Esophagus squamous epithelium (tissue), 5 donors: ENCODE results near the gene PTPRN2. TPM values are rescaled to one million over a fixed set of nuclear protein-coding genes. Genes with fewer than 3 reads are reported as not detected.

Experiments used
- DNase-seq: peaks from one replicate; lab custom pipeline; 2025; lab: John Stamatoyannopoulos, UW
- H3K27ac ChIP-seq, 4 donors: fragments of 200-600 bp; sonication (generic); one replicate each; pipeline ENCODE4 v1.5.1; 2016 to 2019; ENCODE audit warnings: mild to moderate bottlenecking in 1 of 4
- H3K27me3 ChIP-seq, 4 donors: fragments of 200-600 bp; sonication (generic); 1 replicate in 3 of 4; 2 replicates in 1 of 4; pipeline versions ENCODE4 v1.5.1 to v1.6.0; 2017 to 2021; ENCODE audit warnings: antibody characterized with exemption in 1 of 4
- H3K36me3 ChIP-seq, 3 donors: fragments of 200-600 bp; sonication (generic); one replicate each; pipeline ENCODE4 v1.5.1; 2016 to 2019
- H3K4me1 ChIP-seq, 3 donors: fragments of 200-600 bp; sonication (generic); one replicate each; pipeline ENCODE4 v1.5.1; 2017 to 2019
- H3K4me3 ChIP-seq, 4 donors: fragments of 200-600 bp; sonication (generic); 1 replicate in 3 of 4; 2 replicates in 1 of 4; pipeline ENCODE4 v1.5.1; 2016 to 2019; ENCODE audit warnings: mild to moderate bottlenecking in 2 of 4, moderate library complexity in 1 of 4
- H3K9me3 ChIP-seq, 3 donors: fragments of 200-600 bp; sonication (generic); one replicate each; pipeline ENCODE4 v1.5.1; 2016 to 2019
- POLR2A ChIP-seq, 4 donors: fragments of 450-650 bp; IDR thresholded peaks; one replicate each; pipeline ENCODE4 v1.6.1; 2017; ENCODE audit warnings: antibody characterized with exemption in 4 of 4, mild to moderate bottlenecking in 4 of 4, moderate library complexity in 3 of 4
- WGBS, 2 donors: methylation state at CpG; one replicate each; pipeline ENCODE4 v1.1.5; 2018; 5-methylcytosine and 5-hydroxymethylcytosine counted together
- intact Hi-C: fragments of 100-400 bp; cut with DNase I; formaldehyde crosslinking; loops from one replicate; pipeline ENCODE4 v1.15.0; 2022
- total RNA-seq, 4 donors: library from RNA; depleted of rRNA; stranded (reverse); fragments of >200 nt; gene quantifications; one replicate each; pipeline ENCODE4 v1.1.0, GENCODE V29; 2016
- TF ChIP-seq, protein P1 (sequence below), 6 experiments: fragments of 450-650 bp in 4 of 6; fragments of 200-600 bp in 2 of 6; sonication (generic) in 2 of 6; IDR thresholded peaks; one replicate each; pipeline ENCODE4 v1.5.1; 2016 to 2019; ENCODE audit warnings: antibody characterized with exemption in 6 of 6, mild to moderate bottlenecking in 4 of 6, moderate library complexity in 4 of 6
- donor health status: DM: yes; HTN: yes; CAD: no.

PTPRN2 gene
- total RNA-seq, 4 donors from 2014 or later: 0.38 to 2.7 (median 1.0) TPM

DNA sequence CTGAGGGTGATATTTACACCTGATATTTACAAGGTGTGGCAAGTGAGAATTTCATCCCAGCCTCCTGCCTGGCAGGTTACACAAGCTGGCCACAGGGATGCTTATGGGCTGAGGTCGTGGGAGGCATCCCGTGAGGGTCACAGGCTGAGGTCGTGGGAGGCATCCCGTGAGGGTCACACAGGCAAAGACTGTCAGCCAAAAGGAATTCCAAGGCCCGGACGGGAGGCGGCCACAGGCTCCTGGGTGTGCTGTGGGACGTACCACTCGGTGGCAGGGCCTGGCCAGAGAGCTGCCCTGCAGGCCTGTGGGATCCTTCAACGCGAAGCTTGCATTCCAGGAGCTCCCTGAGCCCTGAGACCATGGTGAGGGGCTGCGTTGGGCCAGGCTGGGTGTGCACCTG lies 790.3 kb downstream of the PTPRN2 start:
- H3K4me1 ChIP-seq: no peaks in the 10 kb centered on the region
- TF ChIP-seq, protein P1, sequence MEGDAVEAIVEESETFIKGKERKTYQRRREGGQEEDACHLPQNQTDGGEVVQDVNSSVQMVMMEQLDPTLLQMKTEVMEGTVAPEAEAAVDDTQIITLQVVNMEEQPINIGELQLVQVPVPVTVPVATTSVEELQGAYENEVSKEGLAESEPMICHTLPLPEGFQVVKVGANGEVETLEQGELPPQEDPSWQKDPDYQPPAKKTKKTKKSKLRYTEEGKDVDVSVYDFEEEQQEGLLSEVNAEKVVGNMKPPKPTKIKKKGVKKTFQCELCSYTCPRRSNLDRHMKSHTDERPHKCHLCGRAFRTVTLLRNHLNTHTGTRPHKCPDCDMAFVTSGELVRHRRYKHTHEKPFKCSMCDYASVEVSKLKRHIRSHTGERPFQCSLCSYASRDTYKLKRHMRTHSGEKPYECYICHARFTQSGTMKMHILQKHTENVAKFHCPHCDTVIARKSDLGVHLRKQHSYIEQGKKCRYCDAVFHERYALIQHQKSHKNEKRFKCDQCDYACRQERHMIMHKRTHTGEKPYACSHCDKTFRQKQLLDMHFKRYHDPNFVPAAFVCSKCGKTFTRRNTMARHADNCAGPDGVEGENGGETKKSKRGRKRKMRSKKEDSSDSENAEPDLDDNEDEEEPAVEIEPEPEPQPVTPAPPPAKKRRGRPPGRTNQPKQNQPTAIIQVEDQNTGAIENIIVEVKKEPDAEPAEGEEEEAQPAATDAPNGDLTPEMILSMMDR (IDR thresholded peaks at IDR 0.05): no peak
- no peak for TF ChIP-seq POLR2A (IDR thresholded peaks at IDR 0.05)
- H3K27ac ChIP-seq: no peak overlapping the region
- 55 to 75% methylated on average over 3 to 8 of the region's 12 CpGs for WGBS, 2 donors
- H3K27me3 ChIP-seq: peaks cover 0 to 12% (median 0%) of the 10 kb centered on the region in 4 donors
- no peaks in the 10 kb centered on the region for H3K9me3 ChIP-seq
- H3K36me3 ChIP-seq: no peaks in the 10 kb centered on the region
- intact Hi-C loops: no loop called here
- no peak overlapping the region for H3K4me3 ChIP-seq
- no peak for DNase-seq

DNA sequence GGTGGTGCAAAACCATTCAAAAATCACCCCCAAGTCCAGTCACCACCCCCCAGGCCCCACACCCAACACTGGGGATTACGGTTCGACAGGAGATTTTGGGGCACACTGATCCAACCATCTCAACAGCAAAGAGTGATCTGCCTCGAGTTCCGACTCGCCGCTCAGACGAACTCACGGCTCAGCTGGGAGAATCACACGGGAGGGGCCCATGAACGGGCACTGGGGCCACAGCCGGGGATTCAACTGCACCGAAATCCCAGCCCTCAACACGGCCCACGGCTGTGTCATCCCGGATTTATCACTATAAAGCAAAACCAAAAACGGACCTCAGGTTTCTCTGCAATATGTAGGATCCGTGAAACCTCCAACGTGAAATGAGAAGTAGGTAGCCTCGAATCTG lies 790.8 kb downstream of the PTPRN2 start:
- no peaks in the 10 kb centered on the region for H3K36me3 ChIP-seq
- TF ChIP-seq POLR2A (IDR thresholded peaks at IDR 0.05): no peak
- TF ChIP-seq, protein P1 (IDR thresholded peaks at IDR 0.05): no peak
- 86 to 91% methylated on average over 12 to 16 of the region's 19 CpGs for WGBS, 2 donors
- DNase-seq: no peak
- no peaks in the 10 kb centered on the region for H3K9me3 ChIP-seq
- peaks cover 0 to 12% (median 0%) of the 10 kb centered on the region in 4 donors for H3K27me3 ChIP-seq
- intact Hi-C loops: no loop called here
- H3K4me1 ChIP-seq: no peaks in the 10 kb centered on the region
- H3K27ac ChIP-seq: no peak overlapping the region
- no peak overlapping the region for H3K4me3 ChIP-seq

DNA sequence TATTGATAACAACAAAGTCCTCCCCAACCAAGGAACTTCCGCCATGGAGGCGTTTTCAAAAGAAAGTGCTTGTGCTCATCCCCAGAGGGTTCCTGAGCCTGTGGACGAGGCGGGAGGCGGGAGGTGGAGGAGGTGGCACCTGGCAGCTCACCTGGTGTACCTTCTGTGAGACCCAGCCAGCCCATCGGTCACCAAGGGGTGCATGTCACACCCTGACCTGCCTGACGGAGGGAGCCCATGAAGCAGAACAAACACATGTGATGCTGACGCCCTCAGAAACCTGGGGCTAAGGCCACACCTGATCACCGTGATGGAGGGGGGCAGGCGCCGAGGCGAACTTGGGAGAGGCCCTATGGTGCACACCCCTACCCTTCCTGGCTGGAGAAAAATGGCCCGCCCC lies 792.0 kb downstream of the PTPRN2 start:
- no peak for DNase-seq
- Histone ChIP-seq H3K36me3 (no peaks in the 10 kb centered on the region), H3K4me3 (no peak overlapping the region), H3K27me3 (peaks cover 0 to 12% (median 0%) of the 10 kb centered on the region in 4 donors), H3K4me1 (no peaks in the 10 kb centered on the region), H3K9me3 (no peaks in the 10 kb centered on the region), H3K27ac (no peak overlapping the region)
- TF ChIP-seq, protein P1 (IDR thresholded peaks at IDR 0.05): no peak
- TF ChIP-seq POLR2A (IDR thresholded peaks at IDR 0.05): no peak
- 43 to 71% methylated on average over 7 of the region's 13 CpGs for WGBS, 2 donors
- intact Hi-C loops: no loop called here

DNA sequence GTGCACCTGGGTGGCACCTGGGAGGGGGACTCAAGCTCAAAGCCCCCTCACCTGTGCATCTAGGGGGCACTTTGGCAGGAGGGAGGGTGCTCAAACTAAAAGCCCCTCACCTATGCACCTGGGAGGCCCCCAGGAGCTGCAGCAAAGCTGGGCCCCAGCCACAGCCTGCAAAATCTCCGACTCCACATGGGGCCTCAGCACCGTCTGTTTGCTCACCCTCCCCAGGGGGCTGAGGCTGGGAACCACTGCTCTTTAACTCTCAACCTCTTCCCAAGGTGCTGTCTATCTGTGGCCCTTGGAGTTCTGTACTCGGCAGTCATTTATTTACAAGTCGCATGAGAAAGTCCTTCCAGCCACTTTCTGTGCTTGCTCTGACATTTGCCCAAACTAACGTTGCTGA lies 792.4 kb downstream of the PTPRN2 start:
- Histone ChIP-seq H3K9me3 (no peaks in the 10 kb centered on the region), H3K4me1 (no peaks in the 10 kb centered on the region), H3K4me3 (no peak overlapping the region), H3K36me3 (no peaks in the 10 kb centered on the region), H3K27ac (no peak overlapping the region), H3K27me3 (peaks cover 0 to 12% (median 0%) of the 10 kb centered on the region in 4 donors)
- TF ChIP-seq, protein P1 (IDR thresholded peaks at IDR 0.05): no peak
- TF ChIP-seq POLR2A (IDR thresholded peaks at IDR 0.05): no peak
- 64 to 73% methylated on average over 4 to 5 of the region's 5 CpGs for WGBS, 2 donors
- intact Hi-C loops: no loop called here
- DNase-seq: no peak

DNA sequence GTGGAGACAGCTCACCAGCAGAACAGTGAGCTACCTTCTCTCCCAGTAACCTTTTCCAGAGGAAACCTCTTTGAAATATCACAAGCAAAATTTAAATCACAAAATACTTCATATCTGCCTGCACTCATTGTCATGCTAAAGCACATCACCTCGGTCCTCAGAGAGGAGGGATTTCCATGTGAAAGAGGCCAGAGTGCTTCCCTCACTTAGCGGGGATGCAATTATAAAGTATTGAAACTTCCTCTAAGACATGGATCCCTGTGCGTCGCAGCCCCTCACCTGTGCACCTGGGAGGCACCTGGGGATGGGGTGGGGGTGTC lies 792.9 kb downstream of the PTPRN2 start:
- no peaks in the 10 kb centered on the region for H3K4me1 ChIP-seq
- no peaks in the 10 kb centered on the region for H3K36me3 ChIP-seq
- no peak for TF ChIP-seq POLR2A (IDR thresholded peaks at IDR 0.05)
- TF ChIP-seq, protein P1 (IDR thresholded peaks at IDR 0.05): no peak
- intact Hi-C loops: no loop called here
- H3K27me3 ChIP-seq: peaks cover 0 to 12% (median 0%) of the 10 kb centered on the region in 4 donors
- no peak overlapping the region for H3K27ac ChIP-seq
- H3K9me3 ChIP-seq: no peaks in the 10 kb centered on the region
- WGBS, 2 donors: 74 to 80% methylated on average over 4 of the region's 4 CpGs
- no peak for DNase-seq
- H3K4me3 ChIP-seq: no peak overlapping the region
